HG02884 (cell line): ENCODE data around the gene TMPRSS7.

Experiments
- ATAC-seq: cut with Tn5 transposase; IDR thresholded peaks from one replicate; pipeline ENCODE4 v1.9.1; 2021; ENCODE audit warnings: mild to moderate bottlenecking, moderate library complexity; ENCODE audit not compliant: unreplicated experiment

The TMPRSS7 gene

GRCh38 chr3:112095731-112096130 lies 61.2 kb downstream of the TMPRSS7 start:
- ATAC-seq = no peak

GRCh38 chr3:112096176-112096575 lies 61.6 kb downstream of the TMPRSS7 start:
- no peak for ATAC-seq

- ATAC-seq = peak; percentile 61
Measured at GRCh38 chr3:112097378-112097777, 62.8 kb downstream of the TMPRSS7 start.

GRCh38 chr3:112101916-112102315 lies 67.4 kb downstream of the TMPRSS7 start:
- ATAC-seq = no peak

- ATAC-seq = no peak
Measured at GRCh38 chr3:112104774-112105173, 70.2 kb downstream of the TMPRSS7 start.

GRCh38 chr3:112109322-112109721 lies 74.8 kb downstream of the TMPRSS7 start:
- ATAC-seq = no peak

- peak; percentile 52 for ATAC-seq
Measured at GRCh38 chr3:112111785-112112402, 77.4 kb downstream of the TMPRSS7 start.

- no peak for ATAC-seq
Measured at GRCh38 chr3:112114576-112115160, 80.1 kb downstream of the TMPRSS7 start.

GRCh38 chr3:112115161-112115739 lies 80.7 kb downstream of the TMPRSS7 start:
- peak; percentile 34 for ATAC-seq

- ATAC-seq = no peak
Measured at GRCh38 chr3:112115806-112116383, 81.4 kb downstream of the TMPRSS7 start.

GRCh38 chr3:112116748-112117186 lies 82.2 kb downstream of the TMPRSS7 start:
- no peak for ATAC-seq

- no peak for ATAC-seq
Measured at GRCh38 chr3:112117415-112117814, 82.9 kb downstream of the TMPRSS7 start.

- peak; percentile 24 for ATAC-seq
Measured at GRCh38 chr3:112117841-112118571, 83.5 kb downstream of the TMPRSS7 start.

GRCh38 chr3:112119962-112120836 lies 85.7 kb downstream of the TMPRSS7 start:
- no peak for ATAC-seq

GRCh38 chr3:112121577-112122547 lies 87.3 kb downstream of the TMPRSS7 start:
- no peak for ATAC-seq

GRCh38 chr3:112122870-112123269 lies 88.3 kb downstream of the TMPRSS7 start:
- no peak for ATAC-seq

- ATAC-seq = no peak
Measured at GRCh38 chr3:112123548-112123947, 89.0 kb downstream of the TMPRSS7 start.

- no peak for ATAC-seq
Measured at GRCh38 chr3:112124907-112125607, 90.5 kb downstream of the TMPRSS7 start.

- ATAC-seq = no peak
Measured at GRCh38 chr3:112126511-112126911, 92.0 kb downstream of the TMPRSS7 start.
